ENCODE measurements around the gene BMERB1. TPM values are rescaled to one million over a fixed set of nuclear protein-coding genes. Genes with fewer than 3 reads are reported as not detected.
"Not testable (repeated sequence)": the region's sequence is repeated elsewhere in the genome, so short reads cannot be mapped to it uniquely, and the experiment has no call there.

BMERB1 gene
- polyA plus RNA-seq, 1 donor (not counting 4 experiments of a cell fraction or from before 2014, with no cell fraction given) = 7.8 TPM

DNA sequence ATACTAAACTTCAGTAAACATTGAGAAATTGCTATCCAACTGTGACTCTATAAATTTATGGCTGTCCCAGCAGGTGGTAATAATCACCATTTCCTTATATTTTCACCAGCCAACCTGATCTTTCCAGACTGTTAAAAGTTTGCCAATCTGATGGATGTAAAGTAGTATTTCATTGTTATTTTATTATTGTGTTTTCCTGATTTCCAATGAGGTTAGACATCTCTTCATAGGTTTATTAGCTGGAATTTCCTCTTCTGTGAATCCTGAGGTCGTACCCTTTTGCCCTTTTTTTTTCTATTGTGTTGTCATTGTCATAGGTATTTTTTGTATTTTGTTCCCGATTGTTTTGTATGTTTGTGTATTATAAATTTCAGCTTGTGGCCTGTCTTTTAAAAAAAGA lies 31.7 kb downstream of the BMERB1 start:
- H3K9me3 ChIP-seq (ENCODE audit: control insufficient read depth, low read depth, low read length) = no peaks in the 10 kb centered on the region
- dilution Hi-C loops (cut with MboI; ENCODE audit: extremely low pct_ligation_motif_present, low sequenced_read_pairs) = no loop called here
- peaks cover 6% of the 10 kb centered on the region for H3K4me1 ChIP-seq (ENCODE audit: control insufficient read depth, extremely low read depth, insufficient read depth, low read length)
- TF ChIP-seq EZH2 (IDR thresholded peaks at IDR 0.05; ENCODE audit: low read length) = no peak
- TF ChIP-seq, protein P1, sequence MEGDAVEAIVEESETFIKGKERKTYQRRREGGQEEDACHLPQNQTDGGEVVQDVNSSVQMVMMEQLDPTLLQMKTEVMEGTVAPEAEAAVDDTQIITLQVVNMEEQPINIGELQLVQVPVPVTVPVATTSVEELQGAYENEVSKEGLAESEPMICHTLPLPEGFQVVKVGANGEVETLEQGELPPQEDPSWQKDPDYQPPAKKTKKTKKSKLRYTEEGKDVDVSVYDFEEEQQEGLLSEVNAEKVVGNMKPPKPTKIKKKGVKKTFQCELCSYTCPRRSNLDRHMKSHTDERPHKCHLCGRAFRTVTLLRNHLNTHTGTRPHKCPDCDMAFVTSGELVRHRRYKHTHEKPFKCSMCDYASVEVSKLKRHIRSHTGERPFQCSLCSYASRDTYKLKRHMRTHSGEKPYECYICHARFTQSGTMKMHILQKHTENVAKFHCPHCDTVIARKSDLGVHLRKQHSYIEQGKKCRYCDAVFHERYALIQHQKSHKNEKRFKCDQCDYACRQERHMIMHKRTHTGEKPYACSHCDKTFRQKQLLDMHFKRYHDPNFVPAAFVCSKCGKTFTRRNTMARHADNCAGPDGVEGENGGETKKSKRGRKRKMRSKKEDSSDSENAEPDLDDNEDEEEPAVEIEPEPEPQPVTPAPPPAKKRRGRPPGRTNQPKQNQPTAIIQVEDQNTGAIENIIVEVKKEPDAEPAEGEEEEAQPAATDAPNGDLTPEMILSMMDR (optimal IDR thresholded peaks at IDR 0.05 in 1 of 3, IDR thresholded peaks at IDR 0.05 in 1 of 3, conservative IDR thresholded peaks at IDR 0.05 in 1 of 3; ENCODE audit: extremely low read depth in 1 of 3, insufficient read depth in 2 of 3, low read length in 3 of 3) = no peak
- no peak overlapping the region for H3K27ac ChIP-seq (ENCODE audit: control insufficient read depth, insufficient read depth, low read length)
- DNase-seq (ENCODE audit: low read depth, low spot score) (no peak), FAIRE-seq (no peak)
- H4K20me1 ChIP-seq (ENCODE audit: control insufficient read depth, extremely low read depth, insufficient read depth, low read length) = no peaks in the 10 kb centered on the region
- H3K79me2 ChIP-seq (ENCODE audit: control insufficient read depth, insufficient read depth, low read length) = no peaks in the 10 kb centered on the region
- H3K9me1 ChIP-seq (ENCODE audit: control insufficient read depth, extremely low read depth, insufficient read depth, low read length) = no peaks in the 10 kb centered on the region
- no peaks in the 10 kb centered on the region for H3K27me3 ChIP-seq (ENCODE audit: control insufficient read depth, extremely low read depth, insufficient read depth, low read length)
- no peaks in the 10 kb centered on the region for H3K36me3 ChIP-seq (ENCODE audit: control insufficient read depth in 2 of 2, extremely low read depth in 1 of 2, insufficient read depth in 2 of 2, low read length in 2 of 2)
- H2AFZ ChIP-seq (ENCODE audit: control insufficient read depth, low read length) = no peak overlapping the region
- H3K9ac ChIP-seq (ENCODE audit: control insufficient read depth, extremely low read depth, insufficient read depth, low read length) = no peak overlapping the region
- H3K4me2 ChIP-seq (ENCODE audit: control insufficient read depth, extremely low read depth, insufficient read depth, low read depth, low read length) = no peak overlapping the region
- H3K4me3 ChIP-seq (ENCODE audit: control insufficient read depth in 2 of 3, extremely low read depth in 1 of 3, insufficient read depth in 2 of 3, low read depth in 1 of 3, low read length in 3 of 3) = no peak overlapping the region

DNA sequence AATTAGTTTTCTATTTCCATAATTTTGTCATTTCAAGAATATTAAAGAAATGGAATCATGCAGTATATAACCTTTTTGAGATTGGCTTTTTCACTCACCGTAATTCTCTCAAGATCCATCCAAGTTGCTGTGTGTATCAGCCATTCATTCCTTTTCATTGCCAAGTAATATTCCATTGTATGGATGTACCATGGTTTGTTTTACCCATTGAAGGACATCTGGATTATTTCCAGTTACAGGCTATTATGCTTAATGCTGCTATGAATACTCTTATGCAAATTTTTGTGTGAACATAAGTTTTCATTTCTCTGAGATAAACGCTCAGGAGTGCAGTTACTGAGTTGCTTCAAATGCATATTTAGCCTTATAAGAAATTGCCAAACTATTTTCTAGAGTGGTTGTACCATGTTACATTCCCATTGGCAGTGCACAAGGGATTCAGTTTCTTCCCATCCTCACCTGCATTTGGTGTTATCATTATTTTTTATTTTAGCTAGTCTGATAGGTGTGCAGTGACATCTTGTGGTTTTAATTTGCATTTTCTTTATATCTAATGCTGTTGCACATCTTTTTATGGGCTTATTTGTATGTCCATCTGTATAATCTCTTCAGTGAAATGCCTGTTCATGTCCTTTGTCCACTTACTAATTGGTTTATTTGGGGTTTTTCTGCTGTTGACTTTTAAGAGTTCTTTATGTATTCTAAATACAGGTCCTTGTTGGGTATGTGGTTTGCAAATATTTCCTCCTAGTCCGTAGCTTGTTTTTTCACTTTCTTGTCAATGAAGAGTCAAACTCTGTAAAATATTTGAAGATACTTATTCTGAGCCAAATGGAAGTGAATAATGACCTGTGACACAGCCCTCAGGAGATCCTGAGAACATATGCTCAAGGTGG lies 32.7 kb downstream of the BMERB1 start:
- dilution Hi-C loops (cut with MboI; ENCODE audit: extremely low pct_ligation_motif_present, low sequenced_read_pairs) = no loop called here
- no peak for TF ChIP-seq EZH2 (IDR thresholded peaks at IDR 0.05; ENCODE audit: low read length)
- TF ChIP-seq, protein P1 (optimal IDR thresholded peaks at IDR 0.05 in 1 of 3, IDR thresholded peaks at IDR 0.05 in 1 of 3, conservative IDR thresholded peaks at IDR 0.05 in 1 of 3; ENCODE audit: extremely low read depth in 1 of 3, insufficient read depth in 2 of 3, low read length in 3 of 3) = peak in 2 of 3 experiments; percentile 25 to 39

DNA sequence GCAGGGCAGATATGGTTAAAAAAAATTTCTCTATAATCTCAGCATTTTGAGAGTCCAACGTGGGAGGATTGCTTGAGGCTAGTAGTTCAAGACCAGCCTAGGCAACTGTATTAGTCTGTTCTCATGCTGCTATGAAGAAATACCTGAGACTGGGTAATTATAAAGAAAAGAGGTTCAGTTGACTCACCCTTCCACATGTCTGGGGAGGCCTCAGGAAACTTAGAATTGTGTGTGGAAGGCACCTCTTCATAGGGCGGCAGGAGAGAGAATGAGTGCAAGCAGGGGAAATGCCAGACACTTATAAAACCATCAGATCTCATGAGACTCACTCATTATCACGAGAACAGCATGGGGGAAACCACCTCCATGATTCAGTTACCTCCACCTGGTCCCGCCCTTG lies 42.6 kb downstream of the BMERB1 start:
- H3K9me1 ChIP-seq (ENCODE audit: control insufficient read depth, extremely low read depth, insufficient read depth, low read length); H2AFZ ChIP-seq (ENCODE audit: control insufficient read depth, low read length); DNase-seq (ENCODE audit: low read depth, low spot score); H3K4me3 ChIP-seq (ENCODE audit: control insufficient read depth in 2 of 3, extremely low read depth in 1 of 3, insufficient read depth in 2 of 3, low read depth in 1 of 3, low read length in 3 of 3); H3K36me3 ChIP-seq (ENCODE audit: control insufficient read depth in 2 of 2, extremely low read depth in 1 of 2, insufficient read depth in 2 of 2, low read length in 2 of 2); H3K4me2 ChIP-seq (ENCODE audit: control insufficient read depth, extremely low read depth, insufficient read depth, low read depth, low read length); H3K9me3 ChIP-seq (ENCODE audit: control insufficient read depth, low read depth, low read length); FAIRE-seq; H3K27ac ChIP-seq (ENCODE audit: control insufficient read depth, insufficient read depth, low read length); H3K79me2 ChIP-seq (ENCODE audit: control insufficient read depth, insufficient read depth, low read length); H3K9ac ChIP-seq (ENCODE audit: control insufficient read depth, extremely low read depth, insufficient read depth, low read length); H3K27me3 ChIP-seq (ENCODE audit: control insufficient read depth, extremely low read depth, insufficient read depth, low read length); H4K20me1 ChIP-seq (ENCODE audit: control insufficient read depth, extremely low read depth, insufficient read depth, low read length); dilution Hi-C loops (cut with MboI; ENCODE audit: extremely low pct_ligation_motif_present, low sequenced_read_pairs); H3K4me1 ChIP-seq (ENCODE audit: control insufficient read depth, extremely low read depth, insufficient read depth, low read length): not testable (repeated sequence)

More for the DNA sequence above, 32.7 kb downstream of the BMERB1 start:
- no peaks in the 10 kb centered on the region for H3K9me1 ChIP-seq (ENCODE audit: control insufficient read depth, extremely low read depth, insufficient read depth, low read length)
- H3K4me3 ChIP-seq (ENCODE audit: control insufficient read depth in 2 of 3, extremely low read depth in 1 of 3, insufficient read depth in 2 of 3, low read depth in 1 of 3, low read length in 3 of 3) = no peak overlapping the region
- no peaks in the 10 kb centered on the region for H3K9me3 ChIP-seq (ENCODE audit: control insufficient read depth, low read depth, low read length)
- no peaks in the 10 kb centered on the region for H4K20me1 ChIP-seq (ENCODE audit: control insufficient read depth, extremely low read depth, insufficient read depth, low read length)
- no peak overlapping the region for H3K4me2 ChIP-seq (ENCODE audit: control insufficient read depth, extremely low read depth, insufficient read depth, low read depth, low read length)
- H3K27me3 ChIP-seq (ENCODE audit: control insufficient read depth, extremely low read depth, insufficient read depth, low read length) = no peaks in the 10 kb centered on the region
- H3K79me2 ChIP-seq (ENCODE audit: control insufficient read depth, insufficient read depth, low read length) = no peaks in the 10 kb centered on the region
- peaks cover 6% of the 10 kb centered on the region for H3K4me1 ChIP-seq (ENCODE audit: control insufficient read depth, extremely low read depth, insufficient read depth, low read length)
- DNase-seq (ENCODE audit: low read depth, low spot score) (no peak), FAIRE-seq (no peak)
- H2AFZ ChIP-seq (ENCODE audit: control insufficient read depth, low read length) = no peak overlapping the region
- no peaks in the 10 kb centered on the region for H3K36me3 ChIP-seq (ENCODE audit: control insufficient read depth in 2 of 2, extremely low read depth in 1 of 2, insufficient read depth in 2 of 2, low read length in 2 of 2)
- H3K9ac ChIP-seq (ENCODE audit: control insufficient read depth, extremely low read depth, insufficient read depth, low read length) = no peak overlapping the region
- no peak overlapping the region for H3K27ac ChIP-seq (ENCODE audit: control insufficient read depth, insufficient read depth, low read length)

All from keratinocyte (primary cell).